ENCODE data around the gene SDK1.

DNA sequence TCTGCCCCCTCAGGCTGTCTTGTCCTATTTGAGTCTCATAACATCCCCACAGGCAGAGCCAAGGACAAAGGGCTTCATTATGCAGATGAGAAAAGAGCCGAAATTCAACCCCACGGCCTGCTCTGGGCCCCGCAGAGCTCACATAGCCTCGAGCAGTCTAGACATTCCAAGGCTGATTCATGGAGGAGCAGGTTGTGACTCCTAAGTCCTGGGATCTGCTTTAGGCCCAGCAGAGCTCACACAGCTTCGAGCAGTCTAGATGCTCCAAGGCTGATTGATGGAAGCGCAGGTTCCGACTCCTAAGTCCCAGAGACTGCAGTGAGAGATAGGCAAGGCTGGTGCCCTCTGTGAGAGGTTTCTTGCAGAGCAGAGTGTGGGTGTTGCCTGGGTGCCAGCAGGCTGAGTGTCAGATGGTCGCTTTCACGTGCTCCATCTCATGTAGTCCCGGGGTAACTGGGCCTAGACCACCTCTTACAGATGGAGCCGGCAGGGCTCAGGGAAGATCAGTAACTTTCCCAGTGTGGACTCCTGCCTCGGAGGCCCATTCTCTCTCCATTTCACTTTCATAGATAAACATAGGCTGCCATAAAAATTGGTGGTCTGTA, 944.9 kb downstream of the SDK1 start:
- TF ChIP-seq POLR2A (IDR thresholded peaks at IDR 0.05) (no peak), POLR2AphosphoS5 (IDR thresholded peaks at IDR 0.05) (no peak)
- TF ChIP-seq, protein P1, sequence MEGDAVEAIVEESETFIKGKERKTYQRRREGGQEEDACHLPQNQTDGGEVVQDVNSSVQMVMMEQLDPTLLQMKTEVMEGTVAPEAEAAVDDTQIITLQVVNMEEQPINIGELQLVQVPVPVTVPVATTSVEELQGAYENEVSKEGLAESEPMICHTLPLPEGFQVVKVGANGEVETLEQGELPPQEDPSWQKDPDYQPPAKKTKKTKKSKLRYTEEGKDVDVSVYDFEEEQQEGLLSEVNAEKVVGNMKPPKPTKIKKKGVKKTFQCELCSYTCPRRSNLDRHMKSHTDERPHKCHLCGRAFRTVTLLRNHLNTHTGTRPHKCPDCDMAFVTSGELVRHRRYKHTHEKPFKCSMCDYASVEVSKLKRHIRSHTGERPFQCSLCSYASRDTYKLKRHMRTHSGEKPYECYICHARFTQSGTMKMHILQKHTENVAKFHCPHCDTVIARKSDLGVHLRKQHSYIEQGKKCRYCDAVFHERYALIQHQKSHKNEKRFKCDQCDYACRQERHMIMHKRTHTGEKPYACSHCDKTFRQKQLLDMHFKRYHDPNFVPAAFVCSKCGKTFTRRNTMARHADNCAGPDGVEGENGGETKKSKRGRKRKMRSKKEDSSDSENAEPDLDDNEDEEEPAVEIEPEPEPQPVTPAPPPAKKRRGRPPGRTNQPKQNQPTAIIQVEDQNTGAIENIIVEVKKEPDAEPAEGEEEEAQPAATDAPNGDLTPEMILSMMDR (IDR thresholded peaks at IDR 0.05) = no peak
